T-helper 2 cell (primary cell): Measurements from ENCODE around the gene CDH11.

Experiments
- DNase-seq, 5 experiments: peaks; one replicate each; pipeline versions ENCODE4 v3.0.0 to v3.0.0-alpha.2; 2012 to 2022

CDH11 gene

GRCh38 chr16:65069065-65069464 lies 52.8 kb downstream of the CDH11 start:
- no peak for DNase-seq

DNA sequence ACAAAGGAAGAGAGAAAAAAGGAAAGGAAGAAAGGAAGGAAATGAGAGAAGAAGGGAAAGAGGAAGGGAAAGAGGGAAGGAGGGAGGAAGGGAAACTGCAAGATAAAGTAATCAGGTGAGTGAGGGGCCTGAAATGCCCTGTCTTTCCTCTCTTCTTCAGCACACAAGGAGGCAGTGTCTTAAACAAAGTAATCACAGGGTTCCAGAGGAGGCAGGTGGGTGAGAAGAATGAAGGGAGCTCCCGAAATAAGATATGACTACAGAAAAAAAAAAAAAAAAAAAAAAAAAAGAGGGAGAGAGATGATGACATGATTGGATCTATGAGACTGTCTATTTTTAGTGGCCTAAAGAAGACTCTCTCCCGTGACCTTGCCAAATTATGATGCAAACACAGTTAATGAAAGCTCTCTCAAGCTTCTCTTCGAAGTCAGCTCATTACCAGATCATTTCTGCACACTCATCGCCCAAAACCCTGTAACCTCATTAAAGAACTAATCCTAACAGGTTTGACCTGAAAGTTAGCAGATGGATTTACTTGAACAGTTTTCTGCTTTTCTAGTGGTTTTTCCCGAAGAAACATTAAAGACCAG lies 53.6 kb downstream of the CDH11 start:
- DNase-seq: no peak

- DNase-seq: no peak
Measured at GRCh38 chr16:65066651-65067050, 55.2 kb downstream of the CDH11 start.

DNA sequence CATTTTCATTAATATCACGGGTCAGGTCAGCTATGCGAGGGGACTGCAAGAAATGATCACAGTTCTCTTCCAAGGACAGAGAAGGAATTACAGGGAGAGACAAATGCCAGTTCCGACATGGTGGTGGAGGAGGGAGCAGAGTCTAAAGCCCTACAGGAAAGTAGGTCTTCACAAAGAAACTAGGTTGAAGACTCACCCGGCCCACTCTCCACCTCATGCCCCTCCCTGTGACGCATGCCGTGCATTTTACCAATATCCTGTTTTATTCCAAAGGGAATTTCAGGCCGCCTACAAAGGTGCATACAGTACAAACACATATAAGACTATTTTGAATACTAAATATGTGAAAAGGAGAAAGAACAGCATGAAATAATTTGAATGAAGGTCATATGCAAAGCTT lies 56.8 kb downstream of the CDH11 start:
- DNase-seq: no peak

DNA sequence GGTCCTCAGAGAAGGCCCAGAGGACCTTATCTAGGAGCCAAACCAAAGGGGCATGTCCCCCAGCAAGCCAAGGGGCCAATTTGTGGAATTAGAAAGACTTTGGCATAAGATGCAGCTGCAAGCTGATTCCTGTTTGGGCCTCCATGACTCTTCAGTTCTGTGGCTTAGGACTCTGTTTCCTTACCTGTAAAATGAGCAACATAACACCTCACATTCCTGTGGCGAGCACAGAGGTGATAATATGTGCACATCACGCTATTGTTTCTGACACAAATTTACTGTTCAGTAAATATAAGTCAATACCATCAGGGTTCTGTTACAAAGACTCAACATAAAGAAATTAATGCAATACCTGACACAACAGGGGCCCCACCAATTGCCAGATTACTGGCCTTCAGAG lies 57.7 kb downstream of the CDH11 start:
- DNase-seq: no peak

- DNase-seq: no peak
Measured at GRCh38 chr16:65062736-65063583, 58.9 kb downstream of the CDH11 start.

- no peak for DNase-seq
Measured at GRCh38 chr16:65061935-65062518, 59.8 kb downstream of the CDH11 start.

- DNase-seq: no peak
Measured at GRCh38 chr16:65061263-65061662, 60.6 kb downstream of the CDH11 start.

GRCh38 chr16:65059406-65059980 lies 62.4 kb downstream of the CDH11 start:
- DNase-seq: no peak

GRCh38 chr16:65057184-65057583 lies 64.7 kb downstream of the CDH11 start:
- DNase-seq: no peak

DNA sequence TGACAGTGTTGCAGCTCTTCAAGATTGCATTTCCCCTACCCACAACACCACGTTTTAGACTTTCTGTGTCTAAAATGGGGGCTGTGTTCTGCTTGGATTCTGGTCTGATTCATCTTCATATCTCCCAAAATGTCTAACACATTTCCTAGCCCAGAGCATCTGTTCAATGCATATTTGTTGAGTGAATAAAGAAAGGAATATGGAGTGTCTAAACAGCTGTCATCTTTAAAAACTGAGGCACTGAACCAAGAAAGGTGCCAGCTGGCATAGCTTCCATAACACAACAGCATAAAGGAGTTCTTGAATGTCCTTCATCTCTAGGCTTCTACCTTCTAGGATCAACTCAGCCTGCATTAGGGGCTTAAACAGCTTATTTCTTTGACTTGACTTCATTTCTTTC lies 67.4 kb downstream of the CDH11 start:
- no peak for DNase-seq

DNA sequence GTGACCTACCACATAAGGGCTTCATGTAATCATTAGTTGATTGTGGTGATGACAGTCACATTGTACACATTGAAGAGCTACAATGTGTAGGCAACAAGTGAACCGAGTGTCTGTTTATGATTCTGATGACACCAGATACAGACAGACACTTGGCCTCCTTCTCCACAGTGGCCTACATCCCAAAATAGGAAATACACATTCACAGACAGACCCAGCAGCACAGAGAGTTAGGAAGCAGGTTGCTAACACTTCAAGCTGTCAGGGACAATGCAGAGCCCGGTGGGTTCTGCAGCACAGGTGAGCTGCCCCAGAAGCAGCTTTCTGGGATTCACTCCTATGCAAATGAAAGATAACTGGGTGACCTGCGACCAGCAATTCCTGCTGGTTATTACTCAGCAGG lies 72.2 kb downstream of the CDH11 start:
- DNase-seq: no peak

DNA sequence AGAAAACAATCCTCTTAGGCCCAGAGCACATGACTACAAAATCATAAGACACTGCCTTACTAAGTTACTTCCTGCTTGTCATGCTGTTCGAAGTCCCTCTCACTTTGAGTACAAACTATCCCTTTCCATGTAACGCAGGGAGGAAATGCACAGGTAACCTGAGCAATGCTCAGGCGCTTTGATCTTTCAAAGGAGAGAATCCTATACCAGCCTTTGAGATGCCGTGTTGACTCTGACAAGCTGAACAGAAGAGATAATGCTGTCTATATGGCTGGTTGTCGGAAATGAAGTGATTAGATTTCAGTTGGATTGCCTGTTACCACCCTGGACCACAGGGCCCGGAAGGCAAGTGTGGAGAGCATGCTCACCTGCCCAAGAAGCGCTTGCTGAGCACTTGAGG lies 75.9 kb downstream of the CDH11 start:
- DNase-seq: no peak

DNA sequence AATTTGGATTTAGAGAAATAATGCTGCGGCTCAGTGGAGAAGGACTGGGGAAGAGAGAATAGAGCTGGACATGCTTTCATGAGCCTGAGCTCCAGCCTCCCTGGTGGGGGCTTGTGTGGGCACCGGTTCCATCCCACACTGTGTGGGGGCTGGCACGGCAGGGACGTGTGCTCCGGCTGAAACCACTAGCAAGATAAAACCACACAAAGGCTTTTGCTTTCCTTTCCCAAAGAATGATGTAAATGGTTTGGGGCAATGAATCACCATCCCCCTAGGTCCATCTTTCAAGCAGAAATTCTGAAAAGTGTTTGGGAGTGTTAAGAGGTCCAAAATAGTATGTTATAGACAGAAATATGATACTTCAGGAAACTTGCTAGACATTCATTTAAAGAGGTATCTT lies 77.0 kb downstream of the CDH11 start:
- DNase-seq: no peak

GRCh38 chr16:65044026-65044425 lies 77.8 kb downstream of the CDH11 start:
- no peak for DNase-seq

GRCh38 chr16:65042438-65043365 lies 79.2 kb downstream of the CDH11 start:
- DNase-seq: no peak

DNA sequence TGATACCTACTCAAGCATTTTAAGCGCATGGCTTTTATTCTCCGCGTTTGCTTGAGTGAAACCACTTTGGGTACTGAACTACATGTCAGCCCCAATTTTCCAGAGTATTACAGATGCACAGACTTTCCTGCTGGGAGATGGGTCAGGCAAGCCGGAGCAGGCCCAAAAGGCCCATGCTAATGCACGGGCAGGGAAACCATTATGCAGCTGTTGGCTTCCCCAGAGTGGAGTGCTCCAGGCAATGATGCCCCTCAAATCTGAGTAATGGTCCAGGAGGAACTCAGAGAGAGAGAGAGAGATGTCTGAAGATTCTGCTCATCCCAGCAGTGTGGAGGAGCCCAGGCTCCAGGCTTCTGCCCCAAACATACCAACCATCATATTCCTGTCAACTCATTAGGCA lies 80.2 kb downstream of the CDH11 start:
- no peak for DNase-seq

DNA sequence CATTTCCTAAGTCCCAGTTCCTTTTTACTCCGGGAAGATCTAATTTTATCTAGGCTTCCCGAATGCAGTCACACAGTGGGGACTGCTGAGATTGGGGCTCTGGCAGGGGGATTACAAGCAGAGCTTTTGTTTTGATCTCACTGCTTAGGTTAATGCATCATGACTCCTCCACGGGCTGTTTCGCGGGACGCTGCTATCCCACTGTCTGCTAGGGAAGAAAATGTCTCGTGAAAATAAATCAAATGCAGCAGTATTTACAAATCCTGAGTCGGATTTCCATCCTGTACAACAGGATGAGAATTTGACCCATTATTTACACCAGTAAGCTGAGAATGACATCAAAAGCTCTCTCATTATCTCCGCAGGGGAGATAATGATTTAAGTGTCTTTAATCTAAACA lies 83.8 kb downstream of the CDH11 start:
- no peak for DNase-seq

DNA sequence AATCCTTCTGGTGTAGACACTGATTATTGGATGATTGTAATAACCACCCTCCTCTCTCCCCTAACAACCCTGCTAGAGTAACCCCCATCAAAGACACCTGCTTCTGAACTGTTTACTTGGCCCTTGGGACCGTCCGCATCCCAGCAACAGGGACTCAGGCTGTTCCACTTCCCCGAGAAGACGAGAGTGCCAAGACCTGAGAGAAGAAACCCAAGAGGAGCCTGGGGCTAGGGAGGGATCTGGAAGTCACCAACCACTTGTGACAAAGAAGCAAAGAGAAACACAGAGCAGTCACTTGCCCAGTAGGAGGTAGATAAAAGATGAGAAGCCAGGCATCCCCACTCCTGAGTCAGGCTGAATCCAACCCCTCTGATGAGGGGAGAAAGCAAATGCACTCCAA lies 84.3 kb downstream of the CDH11 start:
- DNase-seq: no peak

DNA sequence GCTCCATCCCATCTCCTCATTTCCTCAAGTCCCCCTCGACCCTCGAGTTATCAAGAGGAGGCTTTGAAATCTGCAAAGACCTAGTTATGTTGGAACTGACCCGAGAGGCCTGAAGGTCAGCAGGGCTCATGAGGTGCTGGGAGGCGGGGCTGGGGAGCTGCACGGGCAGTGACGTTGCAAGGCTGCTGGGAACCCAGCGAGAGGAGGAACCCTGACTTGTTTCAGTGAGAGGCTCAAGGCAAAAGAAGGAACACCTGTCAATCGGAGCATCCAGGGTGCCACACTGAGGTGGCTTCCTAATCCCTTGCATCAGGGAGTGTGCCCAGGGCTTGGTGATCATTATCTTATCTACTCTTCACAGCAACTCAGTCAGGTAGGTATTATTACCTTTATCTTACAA lies 86.9 kb downstream of the CDH11 start:
- DNase-seq: no peak

GRCh38 chr16:65032387-65032786 lies 89.5 kb downstream of the CDH11 start:
- no peak for DNase-seq

DNA sequence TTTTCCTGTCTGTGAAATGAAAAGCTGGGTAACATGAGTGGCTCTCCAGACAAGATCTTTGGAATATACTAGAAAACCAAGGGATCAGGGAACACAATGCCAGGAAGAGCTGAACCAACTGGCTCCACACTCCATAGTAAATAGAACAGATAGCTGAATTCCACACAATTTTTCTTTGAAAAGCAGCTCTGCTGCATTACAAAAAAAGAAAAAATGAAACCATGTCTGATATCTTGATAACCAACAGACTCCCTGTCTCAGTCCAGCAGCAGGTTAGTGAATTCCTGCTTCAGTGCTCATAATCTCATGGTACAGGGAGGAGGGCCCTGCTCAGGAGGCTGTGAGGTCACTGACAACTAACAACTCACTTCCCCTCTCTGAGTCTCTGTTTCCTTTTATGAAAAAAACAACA lies 97.1 kb downstream of the CDH11 start:
- DNase-seq: no peak

- DNase-seq: no peak
Measured at GRCh38 chr16:65023802-65024201, 98.1 kb downstream of the CDH11 start.
